ENCODE results near the gene ARL8A. TPM values are rescaled to one million over a fixed set of nuclear protein-coding genes. Genes with fewer than 3 reads are reported as not detected.
A peak's percentile ranks its signal among the peaks of the same experiment; 100 is the strongest.

Gene ARL8A
- total and polyA plus RNA-seq, 2 donors (not counting 1 experiment from before 2014, with no cell fraction given) = 18.7 to 35.8 TPM

- Histone ChIP-seq H3K36me3 (ENCODE audit: control insufficient read depth, insufficient read depth, low read length) (no peaks in the 10 kb centered on the region), H3K4me3 (replicated peaks in 1 of 4; ENCODE audit: control extremely low read depth in 1 of 4, insufficient read depth in 1 of 4, low read depth in 3 of 4, low read length in 4 of 4) (no peak overlapping the region)
- TF ChIP-seq CTCF (conservative IDR thresholded peaks at IDR 0.05 in 1 of 2, IDR thresholded peaks at IDR 0.05 in 1 of 2; ENCODE audit: low read depth in 1 of 2, low read length in 2 of 2) (no peak), EZH2 (IDR thresholded peaks at IDR 0.05; ENCODE audit: low read length, missing control alignments) (no peak)
Measured at GRCh38 chr1:202123336-202123813, 21.2 kb downstream of the ARL8A start.

GRCh38 chr1:202122639-202123335 is 21.8 kb downstream of the ARL8A start, which contains the start of gene GPR37L1:
Gene GPR37L1 (plus strand): TSS chr1:202122917. CDS start chr1:202122964, 47 bp downstream.
- peak; percentile 32 to 55 for DNase-seq (ENCODE audit: low read depth in 2 of 2)
- Histone ChIP-seq H3K27ac (ENCODE audit: insufficient read depth, low read length) (no peak within 1 kb of the TSS), H3K36me3 (ENCODE audit: control insufficient read depth, insufficient read depth, low read length) (no peaks in the 10 kb centered on the region), H3K79me2 (ENCODE audit: control insufficient read depth, insufficient read depth, low read length) (no peaks in the 10 kb centered on the region), H2AFZ (ENCODE audit: low read length) (no peak within 1 kb of the TSS), H3K4me3 (replicated peaks in 1 of 4; ENCODE audit: control extremely low read depth in 1 of 4, insufficient read depth in 1 of 4, low read depth in 3 of 4, low read length in 4 of 4) (no peak within 1 kb of the TSS), H3K27me3 (ENCODE audit: control insufficient read depth, insufficient read depth, low read length) (peaks cover 19% of the 10 kb centered on the region), H4K20me1 (ENCODE audit: control insufficient read depth, extremely low read depth, insufficient read depth, low read length) (no peaks in the 10 kb centered on the region), H3K9ac (ENCODE audit: insufficient read depth, low read length) (no peak within 1 kb of the TSS), H3K4me1 (ENCODE audit: control insufficient read depth, extremely low read depth, insufficient read depth, low read length) (peaks cover 2% of the 10 kb centered on the region), H3K4me2 (ENCODE audit: extremely low read depth, insufficient read depth, low read length) (no peak within 1 kb of the TSS), H3K9me3 (ENCODE audit: control insufficient read depth, insufficient read depth, low read depth, low read length) (no peaks in the 10 kb centered on the region)
- TF ChIP-seq CTCF (conservative IDR thresholded peaks at IDR 0.05 in 1 of 2, IDR thresholded peaks at IDR 0.05 in 1 of 2; ENCODE audit: low read depth in 1 of 2, low read length in 2 of 2) = peak; percentile 51 to 63
- no peak for TF ChIP-seq EZH2 (IDR thresholded peaks at IDR 0.05; ENCODE audit: low read length, missing control alignments)

More at GRCh38 chr1:202123336-202123813, 21.2 kb downstream of the ARL8A start:
- peaks cover 2% of the 10 kb centered on the region for H3K4me1 ChIP-seq (ENCODE audit: control insufficient read depth, extremely low read depth, insufficient read depth, low read length)
- peaks cover 19% of the 10 kb centered on the region for H3K27me3 ChIP-seq (ENCODE audit: control insufficient read depth, insufficient read depth, low read length)
- no peak for DNase-seq (ENCODE audit: low read depth in 2 of 2)
- no peak overlapping the region for H3K27ac ChIP-seq (ENCODE audit: insufficient read depth, low read length)
- no peak overlapping the region for H3K4me2 ChIP-seq (ENCODE audit: extremely low read depth, insufficient read depth, low read length)
- no peaks in the 10 kb centered on the region for H3K79me2 ChIP-seq (ENCODE audit: control insufficient read depth, insufficient read depth, low read length)
- H2AFZ ChIP-seq (ENCODE audit: low read length) = no peak overlapping the region
- no peak overlapping the region for H3K9ac ChIP-seq (ENCODE audit: insufficient read depth, low read length)
- H3K9me3 ChIP-seq (ENCODE audit: control insufficient read depth, insufficient read depth, low read depth, low read length) = no peaks in the 10 kb centered on the region
- H4K20me1 ChIP-seq (ENCODE audit: control insufficient read depth, extremely low read depth, insufficient read depth, low read length) = no peaks in the 10 kb centered on the region

GRCh38 chr1:202121006-202121405 is 23.5 kb downstream of the ARL8A start:
- no peak for DNase-seq (ENCODE audit: low read depth in 2 of 2)
- Histone ChIP-seq H2AFZ (ENCODE audit: low read length) (no peak overlapping the region), H3K9ac (ENCODE audit: insufficient read depth, low read length) (no peak overlapping the region), H3K4me3 (replicated peaks in 1 of 4; ENCODE audit: control extremely low read depth in 1 of 4, insufficient read depth in 1 of 4, low read depth in 3 of 4, low read length in 4 of 4) (no peak overlapping the region), H4K20me1 (ENCODE audit: control insufficient read depth, extremely low read depth, insufficient read depth, low read length) (no peaks in the 10 kb centered on the region), H3K4me2 (ENCODE audit: extremely low read depth, insufficient read depth, low read length) (no peak overlapping the region), H3K27ac (ENCODE audit: insufficient read depth, low read length) (no peak overlapping the region), H3K4me1 (ENCODE audit: control insufficient read depth, extremely low read depth, insufficient read depth, low read length) (peaks cover 2% of the 10 kb centered on the region), H3K36me3 (ENCODE audit: control insufficient read depth, insufficient read depth, low read length) (no peaks in the 10 kb centered on the region), H3K27me3 (ENCODE audit: control insufficient read depth, insufficient read depth, low read length) (peaks cover 19% of the 10 kb centered on the region), H3K79me2 (ENCODE audit: control insufficient read depth, insufficient read depth, low read length) (no peaks in the 10 kb centered on the region), H3K9me3 (ENCODE audit: control insufficient read depth, insufficient read depth, low read depth, low read length) (no peaks in the 10 kb centered on the region)
- TF ChIP-seq EZH2 (IDR thresholded peaks at IDR 0.05; ENCODE audit: low read length, missing control alignments) = no peak
- TF ChIP-seq CTCF (conservative IDR thresholded peaks at IDR 0.05 in 1 of 2, IDR thresholded peaks at IDR 0.05 in 1 of 2; ENCODE audit: low read depth in 1 of 2, low read length in 2 of 2) = no peak

All from fibroblast of lung (primary cell).